GM21619 (cell line): ENCODE measurements around the gene ANGPTL8.

ENCODE experiments used
- ATAC-seq: cut with Tn5 transposase; IDR thresholded peaks from one replicate; pipeline ENCODE4 v1.9.1; 2021; ENCODE audit not compliant: unreplicated experiment

The ANGPTL8 gene, protein sequence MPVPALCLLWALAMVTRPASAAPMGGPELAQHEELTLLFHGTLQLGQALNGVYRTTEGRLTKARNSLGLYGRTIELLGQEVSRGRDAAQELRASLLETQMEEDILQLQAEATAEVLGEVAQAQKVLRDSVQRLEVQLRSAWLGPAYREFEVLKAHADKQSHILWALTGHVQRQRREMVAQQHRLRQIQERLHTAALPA

DNA sequence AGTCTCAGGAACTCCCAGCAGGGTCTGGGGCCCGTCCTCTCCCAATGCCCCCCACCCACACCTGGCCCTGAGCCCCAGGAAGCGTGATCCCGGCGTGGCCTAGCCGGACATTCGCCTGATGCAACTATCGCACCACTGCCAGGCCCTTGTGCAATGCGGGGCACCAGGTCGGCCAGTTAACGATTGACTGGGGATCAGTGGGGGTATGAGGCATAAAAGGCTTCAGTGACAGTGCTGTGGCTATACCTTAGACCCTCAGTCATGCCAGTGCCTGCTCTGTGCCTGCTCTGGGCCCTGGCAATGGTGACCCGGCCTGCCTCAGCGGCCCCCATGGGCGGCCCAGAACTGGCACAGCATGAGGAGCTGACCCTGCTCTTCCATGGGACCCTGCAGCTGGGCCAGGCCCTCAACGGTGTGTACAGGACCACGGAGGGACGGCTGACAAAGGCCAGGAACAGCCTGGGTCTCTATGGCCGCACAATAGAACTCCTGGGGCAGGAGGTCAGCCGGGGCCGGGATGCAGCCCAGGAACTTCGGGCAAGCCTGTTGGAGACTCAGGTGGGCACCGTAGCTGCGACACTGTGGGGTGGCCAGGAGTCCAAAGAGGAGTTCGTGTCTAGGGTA lies at the start of gene ANGPTL8:
ANGPTL8 (plus strand) TSS at position 243 of the 624 bp plus-strand sequence; CDS start at position 262, 19 bp downstream.
- ATAC-seq = no peak

DNA sequence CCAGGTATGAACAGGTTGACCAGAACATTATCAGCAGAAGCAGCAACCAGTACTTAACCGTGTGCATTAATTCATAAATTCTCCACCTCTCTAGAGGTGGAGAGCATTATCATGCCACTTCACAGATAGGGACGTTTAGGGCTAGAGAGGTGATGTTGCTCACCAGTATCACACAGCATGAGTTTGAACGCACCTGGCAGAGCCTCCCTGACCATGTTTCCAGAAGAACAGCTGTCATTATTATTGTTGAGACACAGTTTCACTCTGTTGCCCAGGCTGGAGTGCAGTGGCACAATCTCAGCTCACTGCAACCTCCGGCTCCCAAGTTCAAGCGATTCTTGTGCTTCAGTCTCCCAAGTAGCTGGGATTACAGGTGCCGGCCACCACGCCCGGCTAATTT lies 48.9 kb upstream of the ANGPTL8 start:
- ATAC-seq = no peak

DNA sequence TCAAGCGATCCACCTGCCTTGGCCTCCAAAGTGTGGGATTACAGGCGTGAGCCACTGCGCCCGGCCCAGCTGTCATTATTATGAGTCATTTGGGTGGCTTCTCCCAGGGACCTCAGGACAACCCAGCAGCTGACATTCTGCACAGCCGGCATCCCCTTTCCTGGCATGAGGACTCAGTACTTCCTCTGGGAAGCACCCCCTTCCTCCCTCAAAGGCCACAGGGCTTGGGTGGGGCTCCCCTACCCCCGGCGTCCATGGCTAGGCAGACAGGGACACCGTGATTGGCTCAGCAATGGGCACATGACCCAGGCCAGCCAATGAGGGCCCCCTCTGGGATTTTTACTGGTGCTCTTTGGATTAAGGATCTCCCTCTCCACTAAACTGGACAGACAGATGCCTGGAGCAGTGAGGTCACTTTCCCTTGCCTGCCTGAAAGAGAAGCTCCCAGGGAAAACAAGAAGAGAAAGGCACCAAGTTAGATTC lies 48.1 kb upstream of the ANGPTL8 start:
- no peak for ATAC-seq

GRCh38 chr19:11191934-11192333 lies 47.5 kb upstream of the ANGPTL8 start:
- ATAC-seq = no peak

- no peak for ATAC-seq
These were observed 46.2 kb upstream of the ANGPTL8 start for GRCh38 chr19:11192957-11193939.

DNA sequence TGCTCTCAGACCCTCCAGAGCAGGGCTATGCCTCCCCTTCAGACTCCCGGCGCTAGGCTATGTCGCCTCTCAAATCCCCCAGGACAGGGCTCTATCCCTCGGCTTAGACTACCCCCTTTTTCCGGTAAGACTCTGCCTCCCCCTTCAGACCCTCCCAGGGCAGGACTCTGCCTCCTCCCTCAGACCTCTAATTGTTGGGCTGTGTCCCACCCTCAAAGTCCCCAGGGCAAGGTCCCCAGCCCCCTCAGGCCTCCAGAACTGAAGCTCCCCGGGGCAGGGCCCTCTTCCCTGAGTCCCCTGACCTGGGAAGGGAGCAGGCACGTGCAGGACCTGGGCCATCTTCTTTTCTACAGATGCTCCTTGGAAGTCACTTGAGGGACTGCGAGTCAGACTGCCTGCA lies 45.2 kb upstream of the ANGPTL8 start:
- no peak for ATAC-seq

DNA sequence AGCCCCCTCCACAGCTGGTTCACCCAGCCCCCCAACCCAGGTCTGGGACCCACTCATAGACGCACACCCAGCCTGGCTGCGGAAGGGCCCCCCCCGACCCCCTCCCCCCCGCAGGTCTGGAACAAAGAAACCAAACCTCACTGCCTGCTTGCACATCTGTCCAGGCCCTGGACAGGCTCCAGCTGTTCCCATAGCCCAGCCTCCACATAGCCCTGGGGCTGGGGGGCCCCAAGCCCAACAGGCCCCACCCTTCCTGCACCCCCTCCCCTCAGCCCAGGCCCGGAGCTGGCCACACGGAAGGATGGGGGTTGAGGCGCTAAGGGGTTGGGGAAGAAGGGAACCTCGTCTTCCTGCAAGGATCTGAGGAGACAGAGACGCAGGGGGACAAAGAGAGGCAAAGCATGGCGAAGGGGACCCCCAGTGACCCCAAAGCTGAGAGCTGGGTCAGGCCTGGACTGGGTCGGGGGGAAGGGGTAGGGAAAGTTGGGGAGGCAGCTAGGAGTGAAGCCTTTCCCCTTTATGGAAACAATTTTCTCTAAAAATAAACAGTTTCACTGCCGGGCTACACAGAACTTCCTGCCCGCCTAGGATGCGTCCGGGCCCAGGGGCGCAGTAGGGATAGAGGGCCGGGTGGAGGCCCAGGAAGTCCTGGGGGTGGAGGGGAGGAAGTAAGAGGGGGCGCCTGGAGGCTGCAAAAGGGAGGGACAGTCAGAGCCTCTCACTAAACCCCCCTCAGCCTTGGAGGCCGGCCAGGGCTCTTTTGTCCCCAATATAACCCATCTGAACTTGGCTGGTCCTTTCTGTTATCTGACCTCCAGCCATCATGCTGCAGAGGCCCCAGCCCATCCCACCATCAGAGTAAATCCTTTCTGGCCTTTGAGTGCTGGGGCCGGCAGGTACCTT lies 44.5 kb upstream of the ANGPTL8 start:
- no peak for ATAC-seq

- no peak for ATAC-seq
These were observed 43.7 kb upstream of the ANGPTL8 start for GRCh38 chr19:11195681-11196080.

DNA sequence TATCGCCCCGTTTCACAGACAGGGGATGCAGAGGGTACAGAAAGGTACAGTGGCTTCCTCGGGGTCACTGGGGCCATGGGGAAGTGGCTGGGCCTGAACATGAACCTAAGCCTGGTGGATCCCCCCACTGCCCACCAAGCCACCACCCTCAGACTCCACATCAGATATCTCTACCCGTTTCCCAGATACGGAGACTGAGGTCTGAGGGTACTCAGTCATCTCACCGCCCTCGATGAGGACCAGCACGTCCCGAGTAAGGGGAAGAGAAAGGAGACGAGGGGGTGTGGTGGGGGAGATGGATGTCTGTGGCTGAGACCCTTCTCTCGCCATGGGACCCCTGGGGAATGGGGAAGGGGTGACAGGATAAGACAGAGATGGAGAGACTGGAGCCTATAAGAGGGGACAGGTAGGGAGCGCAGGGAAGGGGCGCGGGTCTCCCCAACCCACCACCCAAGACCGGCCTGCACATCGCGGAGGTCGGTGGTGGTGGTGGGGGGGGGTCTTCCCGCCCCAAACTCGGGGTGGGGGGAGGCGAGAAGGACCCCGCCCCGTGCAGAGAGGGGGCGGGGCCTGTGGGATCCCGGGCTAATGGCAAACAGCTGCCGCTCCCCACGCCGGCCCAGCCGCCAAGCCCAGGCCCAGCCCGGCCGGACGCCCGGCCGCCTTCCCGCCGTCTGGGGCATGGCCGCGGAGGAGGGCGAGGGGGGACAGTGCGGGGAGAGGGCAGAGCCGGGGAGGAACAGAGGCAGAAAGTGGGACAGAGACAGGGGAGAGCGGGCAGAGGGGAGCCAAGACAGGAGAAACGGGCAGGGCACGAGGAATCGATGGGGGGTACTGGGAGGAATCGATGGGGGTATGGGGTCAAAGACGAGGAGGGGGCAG lies 42.8 kb upstream of the ANGPTL8 start:
- no peak for ATAC-seq

- ATAC-seq = peak; percentile 64
These were observed 41.9 kb upstream of the ANGPTL8 start, which contains the start of gene KANK2 for GRCh38 chr19:11197291-11198174. KANK2 (minus strand) TSS chr19:11197545; CDS start chr19:11194511, 3,034 bp downstream.

- no peak for ATAC-seq
These were observed 41.3 kb upstream of the ANGPTL8 start for GRCh38 chr19:11198175-11198534.

GRCh38 chr19:11198769-11199424 lies 40.5 kb upstream of the ANGPTL8 start:
- no peak for ATAC-seq

DNA sequence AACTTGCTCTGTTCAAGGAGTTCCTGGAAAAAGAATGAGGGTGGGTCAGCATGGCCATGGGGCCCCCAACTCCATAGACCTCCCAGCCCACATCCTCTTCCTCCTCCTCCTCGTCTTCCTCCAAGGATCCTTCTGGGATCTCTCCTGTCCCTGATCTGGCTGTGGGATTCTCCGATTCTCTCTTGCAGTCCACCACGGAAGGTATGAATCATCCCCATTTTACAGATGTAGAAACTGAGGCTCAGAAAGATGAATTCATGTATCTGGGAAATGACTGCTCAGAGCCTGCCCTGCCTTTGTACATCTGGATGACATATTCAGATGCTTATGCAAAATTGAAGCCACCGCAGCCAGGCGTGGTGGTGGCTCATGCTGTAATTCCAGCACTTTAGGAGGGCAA lies 39.9 kb upstream of the ANGPTL8 start:
- ATAC-seq = no peak

- ATAC-seq = no peak
These were observed 39.3 kb upstream of the ANGPTL8 start for GRCh38 chr19:11200015-11200574.

DNA sequence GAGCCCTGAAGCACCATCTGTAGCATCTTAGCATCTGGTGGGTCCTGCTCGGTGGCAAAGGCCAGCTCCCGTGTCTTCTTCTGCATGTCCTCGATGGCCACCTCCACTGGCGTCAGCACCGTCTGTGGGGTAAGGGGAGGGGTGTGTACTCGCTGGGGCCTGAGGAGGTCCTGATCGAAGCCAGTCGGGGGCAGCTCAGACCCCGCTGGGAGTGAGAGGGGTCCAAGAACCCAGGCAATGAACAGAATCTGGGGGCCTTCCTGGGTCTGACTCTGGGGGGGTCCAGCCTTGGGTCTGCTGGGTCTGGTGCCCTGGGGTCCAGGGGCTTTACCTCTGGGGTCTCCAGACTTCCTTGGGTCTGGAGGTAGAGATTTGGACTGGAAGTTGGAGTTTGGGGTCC lies 38.5 kb upstream of the ANGPTL8 start:
- no peak for ATAC-seq

DNA sequence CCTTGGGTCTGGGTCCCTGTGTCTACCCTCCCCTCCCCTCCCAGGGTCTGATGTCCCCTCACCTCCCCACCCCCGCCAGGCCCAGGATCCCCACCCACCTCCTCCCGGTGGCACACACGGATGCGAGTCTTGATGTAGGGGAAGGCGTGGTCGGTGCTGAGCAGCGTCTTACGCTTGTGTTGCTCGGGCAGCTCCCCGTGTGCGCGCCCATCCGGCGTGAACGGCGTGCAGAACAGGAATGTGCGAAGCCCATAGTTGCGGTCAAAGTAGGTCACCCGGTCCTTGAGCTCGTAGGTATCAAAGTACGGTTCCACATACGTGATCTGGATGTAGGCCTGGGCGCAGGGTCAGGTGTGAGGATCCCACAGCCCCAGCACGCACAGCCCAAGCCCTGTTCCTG lies 37.6 kb upstream of the ANGPTL8 start:
- ATAC-seq = no peak

DNA sequence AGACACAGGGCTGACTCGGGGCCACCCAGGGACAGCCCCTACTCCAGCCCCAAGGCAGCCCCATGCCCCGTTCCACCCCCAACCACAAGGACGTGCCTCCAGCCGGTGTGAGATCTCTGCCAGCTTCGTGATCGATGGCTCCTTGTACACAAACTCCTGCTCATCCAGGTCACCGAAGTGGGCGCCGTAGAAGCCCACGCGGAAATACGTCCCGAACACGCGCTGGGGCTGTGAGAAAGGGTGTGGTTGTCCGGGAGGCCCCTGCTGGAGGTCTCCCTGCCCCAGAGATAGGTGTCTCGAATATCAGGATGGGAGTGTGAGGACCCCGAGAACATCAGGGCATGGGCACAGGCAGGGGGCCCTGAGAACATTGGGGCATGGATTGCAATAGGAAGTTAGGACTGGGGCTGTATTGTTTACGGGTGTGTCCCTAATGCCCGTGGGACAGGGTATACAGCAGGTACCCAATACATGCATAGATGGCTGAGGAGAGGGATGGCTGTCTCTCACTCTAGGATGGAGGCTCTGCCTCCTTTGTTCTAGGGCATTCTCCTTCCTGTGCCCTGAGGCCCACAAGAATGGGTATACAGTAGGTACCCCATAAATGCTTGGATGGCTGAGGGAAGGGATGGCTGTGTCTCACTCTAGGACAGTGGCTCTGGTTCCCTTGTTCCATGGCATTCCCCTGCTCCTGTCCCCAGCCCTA lies 36.8 kb upstream of the ANGPTL8 start:
- no peak for ATAC-seq
